GM12874 (cell line): ENCODE data around the gene GMIP.

Experiments
- CTCF ChIP-seq: IDR thresholded peaks from 2 replicates; pipeline ENCODE4 v1.5.1; 2011; ENCODE audit warnings: low read depth, mild to moderate bottlenecking, control low read depth, low read length, moderate library complexity; ENCODE audit not compliant: insufficient read depth

The GMIP gene

GRCh38 chr19:19618219-19619051 is 25.0 kb downstream of the GMIP start, which contains the start of gene PBX4:
PBX4 (minus strand) TSS chr19:19618687; CDS start chr19:19618629, 58 bp downstream.
- no peak for TF ChIP-seq CTCF

- TF ChIP-seq CTCF = no peak
Observed at GRCh38 chr19:19615086-19615485, 28.4 kb downstream of the GMIP start.

- no peak for TF ChIP-seq CTCF
Observed at GRCh38 chr19:19613506-19613905, 30.0 kb downstream of the GMIP start.

GRCh38 chr19:19610376-19611202 is 32.9 kb downstream of the GMIP start:
- no peak for TF ChIP-seq CTCF

- TF ChIP-seq CTCF = no peak
Observed at GRCh38 chr19:19606021-19606420, 37.4 kb downstream of the GMIP start.

GRCh38 chr19:19602713-19603324 is 40.6 kb downstream of the GMIP start:
- TF ChIP-seq CTCF = no peak

GRCh38 chr19:19602136-19602712 is 41.2 kb downstream of the GMIP start:
- no peak for TF ChIP-seq CTCF
